K562 (cell line): ENCODE measurements around the gene RNF19B. TPM values are rescaled to one million over a fixed set of nuclear protein-coding genes. Genes with fewer than 3 reads are reported as not detected.

Source experiments
- CTBP1 ChIP-seq: fragments of 450-650 bp; IDR thresholded peaks from 2 replicates; pipeline ENCODE4 v1.6.1; 2016; ENCODE audit warnings: borderline replicate concordance
- DMBX1 ChIP-seq: fragments of 250-450 bp; sonication (Bioruptor Pico); IDR thresholded peaks from 2 replicates; pipeline ENCODE4 v1.8.0; 2022; ENCODE audit warnings: inconsistent platforms, mild to moderate bottlenecking, moderate library complexity, borderline replicate concordance
- GATA2 ChIP-seq: sonication (generic); formaldehyde crosslinking; IDR thresholded peaks from 2 replicates; pipeline ENCODE4 v1.4.0; 2020; ENCODE audit warnings: mild to moderate bottlenecking, missing genetic modification reagents
- GTF2E2 ChIP-seq: fragments of 200-800 bp; sonication (Bioruptor generic); IDR thresholded peaks from 2 replicates; pipeline ENCODE4 v1.6.1; 2016; ENCODE audit warnings: missing genetic modification characterization, missing compliant biosample characterization
- L3MBTL2 ChIP-seq: fragments of 450-650 bp; IDR thresholded peaks from 2 replicates; pipeline ENCODE4 v1.6.1; 2016; ENCODE audit warnings: mild to moderate bottlenecking, moderate library complexity
- NCOR1 ChIP-seq: fragments of 450-650 bp; IDR thresholded peaks from 2 replicates; pipeline ENCODE4 v1.6.1; 2016; ENCODE audit warnings: mild to moderate bottlenecking, moderate library complexity
- PTBP1 ChIP-seq: fragments of 200-400 bp; formaldehyde crosslinking; IDR thresholded peaks from 2 replicates; pipeline ENCODE4 v1.6.1; 2017; ENCODE audit warnings: low read depth, low read length
- RAD21 ChIP-seq, 2 experiments: fragments of 250-450 bp in 1 of 2; fragments of 450-650 bp in 1 of 2; sonication (Bioruptor Pico) in 1 of 2; formaldehyde crosslinking in 1 of 2; IDR thresholded peaks in 1 of 2; conservative IDR thresholded peaks in 1 of 2; 2 replicates each; pipeline versions ENCODE4 v1.4.0 to v1.8.0; 2020 to 2022; ENCODE audit warnings: mild to moderate bottlenecking in 2 of 2, moderate library complexity in 1 of 2
- SPI1 ChIP-seq: IDR thresholded peaks from 2 replicates; pipeline ENCODE4 v1.6.1; 2011; ENCODE audit warnings: low read depth, low read length, control low read depth, borderline replicate concordance
- THRAP3 ChIP-seq: fragments of 450-650 bp; IDR thresholded peaks from 2 replicates; pipeline ENCODE4 v1.6.1; 2016; ENCODE audit warnings: mild to moderate bottlenecking, inconsistent platforms, borderline replicate concordance
- ZNF589 ChIP-seq: fragments of 200-800 bp; sonication (Bioruptor generic); IDR thresholded peaks from 2 replicates; pipeline ENCODE4 v1.6.1; 2016; ENCODE audit warnings: low read depth, missing genetic modification characterization, missing compliant biosample characterization
- polyA plus RNA-seq, 8 experiments: library from polyadenylated mRNA; depleted of rRNA in 4 of 8; stranded (reverse) in 5 of 8; unstranded in 3 of 8; fragments of >200 nt; fragmentation: Nextera tagmentation in 2 of 8; fragmentation: Illumina TruSeq in 1 of 8; extraction: Ambion mirVana in 2 of 8; extraction: Trizol in 1 of 8; gene quantifications; 2 replicates each; pipeline versions ENCODE4 v1.2.1 to v1.2.3, GENCODE V29; 2011 to 2014; ENCODE audit warnings: inconsistent platforms in 1 of 8, missing spikeins in 1 of 8
- total RNA-seq, 7 experiments: library from RNA; depleted of rRNA in 6 of 7; stranded (reverse); fragments of >200 nt in 6 of 7; fragmentation: Illumina TruSeq in 2 of 7; extraction: Trizol in 2 of 7; gene quantifications; 2 replicates each; pipeline versions ENCODE4 v1.2.1 to v1.2.3, GENCODE V29; 2011 to 2021; ENCODE audit warnings: low replicate concordance in 1 of 7
- TF ChIP-seq, protein P1 (sequence below): fragments of 200-400 bp; formaldehyde crosslinking; IDR thresholded peaks from 2 replicates; pipeline ENCODE4 v1.6.1; 2017; ENCODE audit warnings: mild to moderate bottlenecking, low read depth, low read length, moderate library complexity
- TF ChIP-seq, protein P2 (sequence below): sonication (generic); formaldehyde crosslinking; IDR thresholded peaks from 2 replicates; pipeline ENCODE4 v1.5.0; 2020; ENCODE audit warnings: missing genetic modification reagents
- TF ChIP-seq, protein P3 (sequence below), 2 experiments: fragments of 450-650 bp in 1 of 2; sonication (generic) in 1 of 2; formaldehyde crosslinking in 1 of 2; IDR thresholded peaks in 1 of 2; conservative IDR thresholded peaks in 1 of 2; 2 replicates each; pipeline versions ENCODE4 v1.6.1 to v1.8.1; 2016 to 2023; ENCODE audit warnings: mild to moderate bottlenecking in 2 of 2, moderate library complexity in 2 of 2, inconsistent platforms in 1 of 2, missing genetic modification reagents in 1 of 2

Gene RNF19B
- total and polyA plus RNA-seq, 9 of the 15 experiments (the other 6 are each of a cell fraction or from before 2014, with no cell fraction given) = 2.6 to 14.9 (median 10.1) TPM

DNA sequence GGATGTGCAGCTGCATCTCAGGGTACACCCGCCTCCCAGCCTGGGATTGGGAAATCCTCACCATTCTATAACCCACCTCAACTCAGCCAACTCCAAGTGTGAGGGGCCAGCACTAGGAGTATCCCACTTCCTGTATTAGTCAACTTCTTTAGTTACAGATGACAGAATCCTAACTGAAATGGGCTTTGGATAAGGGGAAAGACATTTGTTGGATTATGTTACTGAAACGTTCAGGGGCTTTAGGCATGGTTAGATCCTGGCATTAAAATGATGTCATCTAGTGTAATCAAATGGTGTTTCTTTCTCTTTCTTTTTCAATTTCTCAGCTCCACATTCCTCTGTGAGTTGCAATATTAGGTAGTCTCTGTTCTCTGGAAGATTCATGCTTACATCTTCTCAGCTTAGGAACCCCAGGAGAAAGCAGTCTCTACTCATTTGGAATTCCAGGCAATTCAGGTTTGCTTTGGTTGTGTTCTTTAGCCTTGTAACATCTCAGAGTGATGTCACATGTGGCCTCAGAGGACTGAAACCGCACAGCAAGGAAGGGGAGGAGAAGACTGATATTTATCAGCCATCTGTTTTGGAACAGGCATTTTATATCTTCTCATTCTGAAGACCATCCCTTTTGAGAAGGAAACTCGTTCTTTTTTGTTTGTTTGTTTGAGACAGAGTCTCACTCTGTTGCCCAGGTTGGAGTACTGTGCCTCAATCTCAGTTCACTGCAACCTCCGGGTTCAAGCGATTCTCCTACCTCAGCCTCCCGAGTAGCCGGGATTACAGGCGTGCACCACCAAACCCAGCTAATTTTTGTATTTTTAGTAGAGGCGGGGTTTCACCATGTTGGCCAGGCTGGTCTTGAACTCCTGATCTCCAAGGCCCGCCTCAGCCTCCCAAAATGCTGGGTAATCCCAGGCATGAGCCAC lies 44.5 kb downstream of the RNF19B start (continued):
- TF ChIP-seq, protein P1, sequence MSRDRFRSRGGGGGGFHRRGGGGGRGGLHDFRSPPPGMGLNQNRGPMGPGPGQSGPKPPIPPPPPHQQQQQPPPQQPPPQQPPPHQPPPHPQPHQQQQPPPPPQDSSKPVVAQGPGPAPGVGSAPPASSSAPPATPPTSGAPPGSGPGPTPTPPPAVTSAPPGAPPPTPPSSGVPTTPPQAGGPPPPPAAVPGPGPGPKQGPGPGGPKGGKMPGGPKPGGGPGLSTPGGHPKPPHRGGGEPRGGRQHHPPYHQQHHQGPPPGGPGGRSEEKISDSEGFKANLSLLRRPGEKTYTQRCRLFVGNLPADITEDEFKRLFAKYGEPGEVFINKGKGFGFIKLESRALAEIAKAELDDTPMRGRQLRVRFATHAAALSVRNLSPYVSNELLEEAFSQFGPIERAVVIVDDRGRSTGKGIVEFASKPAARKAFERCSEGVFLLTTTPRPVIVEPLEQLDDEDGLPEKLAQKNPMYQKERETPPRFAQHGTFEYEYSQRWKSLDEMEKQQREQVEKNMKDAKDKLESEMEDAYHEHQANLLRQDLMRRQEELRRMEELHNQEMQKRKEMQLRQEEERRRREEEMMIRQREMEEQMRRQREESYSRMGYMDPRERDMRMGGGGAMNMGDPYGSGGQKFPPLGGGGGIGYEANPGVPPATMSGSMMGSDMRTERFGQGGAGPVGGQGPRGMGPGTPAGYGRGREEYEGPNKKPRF = no peak
- TF ChIP-seq THRAP3 = no peak
- TF ChIP-seq SPI1 = peak; percentile 47; the same call in 1 of the 2 replicates
- peak; percentile 67; the same call in 1 of the 2 replicates for TF ChIP-seq CTBP1
- TF ChIP-seq, protein P2, sequence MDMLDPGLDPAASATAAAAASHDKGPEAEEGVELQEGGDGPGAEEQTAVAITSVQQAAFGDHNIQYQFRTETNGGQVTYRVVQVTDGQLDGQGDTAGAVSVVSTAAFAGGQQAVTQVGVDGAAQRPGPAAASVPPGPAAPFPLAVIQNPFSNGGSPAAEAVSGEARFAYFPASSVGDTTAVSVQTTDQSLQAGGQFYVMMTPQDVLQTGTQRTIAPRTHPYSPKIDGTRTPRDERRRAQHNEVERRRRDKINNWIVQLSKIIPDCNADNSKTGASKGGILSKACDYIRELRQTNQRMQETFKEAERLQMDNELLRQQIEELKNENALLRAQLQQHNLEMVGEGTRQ (CRISPR knock-in tag) = peak; percentile 70
- 0 out of 2 replicates have a peak, but pooled peaks have one; percentile 46 for TF ChIP-seq GTF2E2 (tag)
- TF ChIP-seq GATA2 (CRISPR knock-in tag) = no peak
- TF ChIP-seq RAD21 (CRISPR knock-in tag; conservative IDR thresholded peaks at IDR 0.05 in 1 of 2, IDR thresholded peaks at IDR 0.05 in 1 of 2) = peak in 1 of 2 experiments; percentile 10; a peak in 1 of 4 replicates
- TF ChIP-seq L3MBTL2 = peak; percentile 32; the same call in 1 of the 2 replicates
- TF ChIP-seq, protein P3, sequence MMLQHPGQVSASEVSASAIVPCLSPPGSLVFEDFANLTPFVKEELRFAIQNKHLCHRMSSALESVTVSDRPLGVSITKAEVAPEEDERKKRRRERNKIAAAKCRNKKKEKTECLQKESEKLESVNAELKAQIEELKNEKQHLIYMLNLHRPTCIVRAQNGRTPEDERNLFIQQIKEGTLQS (IDR thresholded peaks at IDR 0.05) = peak; percentile 91
- TF ChIP-seq, protein P3 (CRISPR knock-in tag; conservative IDR thresholded peaks at IDR 0.05) = no peak; the same call in 1 of the 2 replicates
- TF ChIP-seq PTBP1 = no peak
- 0 out of 2 replicates have a peak, but pooled peaks have one; percentile 6 for TF ChIP-seq NCOR1
- TF ChIP-seq DMBX1 (CRISPR knock-in tag) = peak; percentile 47; the same call in 1 of the 2 replicates
- peak; percentile 77 for TF ChIP-seq ZNF589 (CRISPR knock-in tag)
